Endothelial cell of umbilical vein (primary cell): Measurements from ENCODE around the gene OR52E5. TPM values are rescaled to one million over a fixed set of nuclear protein-coding genes. Genes with fewer than 3 reads are reported as not detected.
A peak's percentile ranks its signal among the peaks of the same experiment; 100 is the strongest.

Experiments used
- BruUV-seq: library from RNA; stranded (reverse); fragments of 400-500 nt; replicated peaks from 2 replicates; lab custom pipeline; 2021; lab: Mats Ljungman, UMichigan
- CTCF ChIA-PET: fragments of 300-600, 350-600 bp; sonication (Branson Sonifier 250); formaldehyde crosslinking; loops from one replicate; lab custom pipeline; 2021; ENCODE audit warnings: antibody characterized with exemption, inconsistent platforms; lab: Charles Lee
- POLR2A ChIA-PET: fragments of 300-600, 350-600 bp; sonication (Branson Sonifier 250); formaldehyde crosslinking; loops from one replicate; lab custom pipeline; 2021; ENCODE audit warnings: antibody characterized with exemption, inconsistent platforms; lab: Charles Lee
- DNase-seq: peaks from one replicate; pipeline ENCODE4 v3.0.0-alpha.2; 2011; ENCODE audit warnings: low read depth, low spot score
- FAIRE-seq: peaks from 2 replicates; lab custom pipeline; 2011; peaks lifted over from hg19 to GRCh38; lab: Jason Lieb, UNC
- H2AFZ ChIP-seq: 2 replicates; pipeline ENCODE4 v1.6.0; 2012; ENCODE audit warnings: low read depth, low read length, control low read depth, inconsistent platforms
- H3K27ac ChIP-seq: 2 replicates; pipeline ENCODE4 v1.5.1; 2011; ENCODE audit warnings: low read depth, mild to moderate bottlenecking, control low read depth, low read length, moderate library complexity; ENCODE audit not compliant: insufficient read depth
- H3K27me3 ChIP-seq, 2 experiments: 2 replicates each; pipeline versions ENCODE4 v1.6.0 to v1.6.1; 2011; ENCODE audit warnings: low read length in 2 of 2, mixed read lengths in 1 of 2; ENCODE audit not compliant: control insufficient read depth in 2 of 2, insufficient read depth in 2 of 2
- H3K36me3 ChIP-seq, 2 experiments: 2 replicates in 1 of 2; 3 replicates in 1 of 2; pipeline ENCODE4 v1.5.1; 2011; ENCODE audit warnings: low read length in 2 of 2, mild to moderate bottlenecking in 1 of 2, moderate library complexity in 1 of 2; ENCODE audit not compliant: control insufficient read depth in 2 of 2, insufficient read depth in 2 of 2; ENCODE audit errors: extremely low read depth in 1 of 2
- H3K4me1 ChIP-seq: 3 replicates; pipeline ENCODE4 v1.5.1; 2011; ENCODE audit warnings: mild to moderate bottlenecking, low read length; ENCODE audit not compliant: control insufficient read depth, insufficient read depth; ENCODE audit errors: extremely low read depth
- H3K4me2 ChIP-seq: 2 replicates; pipeline ENCODE4 v1.6.1; 2011; ENCODE audit warnings: low read length, control low read depth, mixed read lengths; ENCODE audit not compliant: insufficient read depth
- H3K4me3 ChIP-seq, 3 experiments: fragments of 200-600 bp in 1 of 3; sonication (generic), shearing (Covaris generic) in 1 of 3; replicated peaks in 1 of 3; 2 replicates each; pipeline ENCODE4 v1.5.1; 2011 to 2016; ENCODE audit warnings: control low read depth in 3 of 3, low read length in 3 of 3, mild to moderate bottlenecking in 2 of 3, inconsistent platforms in 1 of 3, low read depth in 1 of 3, moderate library complexity in 1 of 3; ENCODE audit not compliant: insufficient read depth in 1 of 3
- H3K79me2 ChIP-seq: 2 replicates; pipeline ENCODE4 v1.6.0; 2012; ENCODE audit warnings: low read length, inconsistent platforms; ENCODE audit not compliant: control insufficient read depth, insufficient read depth
- H3K9ac ChIP-seq: replicated peaks from 2 replicates; pipeline ENCODE3; 2011; ENCODE audit warnings: low read length, control low read depth; ENCODE audit not compliant: insufficient read depth; ENCODE audit errors: extremely low read depth
- H3K9me1 ChIP-seq: replicated peaks from 3 replicates; pipeline ENCODE4 v1.6.0; 2011; ENCODE audit warnings: mild to moderate bottlenecking, low read length; ENCODE audit not compliant: control insufficient read depth, insufficient read depth; ENCODE audit errors: extremely low read depth
- H3K9me3 ChIP-seq: replicated peaks from 2 replicates; pipeline ENCODE4 v1.5.1; 2012; ENCODE audit warnings: low read length, inconsistent platforms; ENCODE audit not compliant: control insufficient read depth, insufficient read depth
- H4K20me1 ChIP-seq: replicated peaks from 2 replicates; pipeline ENCODE3; 2011; ENCODE audit warnings: mild to moderate bottlenecking, low read length; ENCODE audit not compliant: control insufficient read depth, insufficient read depth; ENCODE audit errors: extremely low read depth
- EZH2 ChIP-seq: IDR thresholded peaks from 2 replicates; pipeline ENCODE4 v1.6.1; 2012; ENCODE audit warnings: borderline replicate concordance, low read depth, mild to moderate bottlenecking, moderate library complexity, low read length, inconsistent platforms; ENCODE audit not compliant: severe bottlenecking
- FOS ChIP-seq: IDR thresholded peaks from 2 replicates; pipeline ENCODE4 v1.6.1; 2011; ENCODE audit warnings: mild to moderate bottlenecking, low read length, moderate library complexity, borderline replicate concordance; ENCODE audit not compliant: insufficient read depth
- GATA2 ChIP-seq: IDR thresholded peaks from 2 replicates; pipeline ENCODE4 v1.7.0; 2011; ENCODE audit warnings: low read depth, mild to moderate bottlenecking, moderate library complexity, mixed read lengths, low read length; ENCODE audit not compliant: insufficient read length, insufficient read depth
- JUN ChIP-seq: IDR thresholded peaks from 2 replicates; pipeline ENCODE4 v1.6.1; 2011; ENCODE audit warnings: borderline replicate concordance, low read depth; ENCODE audit not compliant: insufficient read length, insufficient read depth
- MYC ChIP-seq: IDR thresholded peaks from one replicate; pipeline ENCODE4 v1.6.1; 2011; ENCODE audit warnings: mild to moderate bottlenecking, low read depth, low read length
- POLR2A ChIP-seq: IDR thresholded peaks from 2 replicates; pipeline ENCODE4 v1.6.1; 2012; ENCODE audit warnings: low read depth, mild to moderate bottlenecking, control low read depth, low read length
- POLR2AphosphoS5 ChIP-seq: IDR thresholded peaks from 2 replicates; pipeline ENCODE4 v1.6.1; 2012; ENCODE audit warnings: low read depth, mild to moderate bottlenecking, control low read depth, low read length, moderate library complexity; ENCODE audit not compliant: insufficient read depth
- dilution Hi-C: fragments of 300-500 bp; cut with MboI; formaldehyde crosslinking; loops from one replicate; pipeline ENCODE4 v1.15.0; 2019; ENCODE audit warnings: low sequenced_read_pairs; ENCODE audit not compliant: extremely low pct_ligation_motif_present
- intact Hi-C: fragments of 100-400 bp; cut with micrococcal nuclease; formaldehyde crosslinking; loops from one replicate; pipeline ENCODE4 v1.10.0; 2022
- polyA plus RNA-seq, 4 experiments: library from polyadenylated mRNA; depleted of rRNA in 3 of 4; stranded (reverse) in 3 of 4; unstranded in 1 of 4; fragments of >200 nt; gene quantifications; 2 replicates each; pipeline versions ENCODE4 v1.2.1 to v1.2.3, GENCODE V29; 2011 to 2012; ENCODE audit warnings: missing spikeins in 1 of 4
- total RNA-seq: library from RNA; stranded (reverse); gene quantifications from 2 replicates; pipeline ENCODE4 v1.2.3, GENCODE V29; 2021
- TF ChIP-seq, protein P1 (sequence below), 2 donors: IDR thresholded peaks; 1 replicate in 1 of 2; 2 replicates in 1 of 2; pipeline ENCODE4 v1.5.1; 2011; ENCODE audit warnings: low read length in 2 of 2, mild to moderate bottlenecking in 2 of 2, moderate library complexity in 2 of 2, control low read depth in 1 of 2, inconsistent platforms in 1 of 2, low read depth in 1 of 2; ENCODE audit not compliant: insufficient read depth in 1 of 2; ENCODE audit errors: extremely low read depth in 1 of 2

Gene OR52E5
- total and polyA plus RNA-seq, 2 donors (not counting 3 experiments of a cell fraction or from before 2014, with no cell fraction given): not detected

DNA sequence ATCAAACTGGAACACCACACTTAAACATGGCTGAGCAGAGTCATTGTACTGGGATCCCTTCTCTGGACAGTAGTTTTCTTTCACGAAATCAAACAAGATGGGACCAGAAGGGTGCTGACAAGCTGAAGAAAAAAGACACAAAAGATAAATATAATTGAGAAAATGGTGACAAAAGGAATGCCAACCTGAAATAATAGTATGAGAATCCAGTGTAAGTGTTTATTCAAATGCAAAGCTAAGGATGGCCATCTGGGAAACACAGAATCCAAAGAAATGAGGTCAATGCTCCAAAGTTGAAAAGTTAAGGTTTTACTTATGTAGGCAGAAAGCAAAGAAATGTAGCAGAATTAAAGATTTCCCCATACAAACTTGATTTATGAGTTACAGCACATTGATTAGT lies 5.3 kb upstream of the OR52E5 start:
- CTCF ChIA-PET: interaction anchor here (1.0 kb wide), 1 partner anchor 475 kb away, joined by 3 read pairs; no protein-coding TSS in a partner anchor

GRCh38 chr11:5891216-5891800 lies 1.7 kb upstream of the OR52E5 start:
- POLR2A ChIA-PET: no interaction called here
- Histone ChIP-seq H2AFZ (no peak overlapping the region), H3K27ac (no peak overlapping the region), H3K79me2 (no peaks in the 10 kb centered on the region), H3K9me3 (no peaks in the 10 kb centered on the region), H3K27me3 (no peaks in the 10 kb centered on the region), H3K4me2 (no peak overlapping the region), H3K9ac (no peak overlapping the region), H3K9me1 (no peaks in the 10 kb centered on the region), H3K36me3 (no peaks in the 10 kb centered on the region), H3K4me1 (no peaks in the 10 kb centered on the region), H4K20me1 (no peaks in the 10 kb centered on the region), H3K4me3 (no peak overlapping the region)
- TF ChIP-seq, protein P1, sequence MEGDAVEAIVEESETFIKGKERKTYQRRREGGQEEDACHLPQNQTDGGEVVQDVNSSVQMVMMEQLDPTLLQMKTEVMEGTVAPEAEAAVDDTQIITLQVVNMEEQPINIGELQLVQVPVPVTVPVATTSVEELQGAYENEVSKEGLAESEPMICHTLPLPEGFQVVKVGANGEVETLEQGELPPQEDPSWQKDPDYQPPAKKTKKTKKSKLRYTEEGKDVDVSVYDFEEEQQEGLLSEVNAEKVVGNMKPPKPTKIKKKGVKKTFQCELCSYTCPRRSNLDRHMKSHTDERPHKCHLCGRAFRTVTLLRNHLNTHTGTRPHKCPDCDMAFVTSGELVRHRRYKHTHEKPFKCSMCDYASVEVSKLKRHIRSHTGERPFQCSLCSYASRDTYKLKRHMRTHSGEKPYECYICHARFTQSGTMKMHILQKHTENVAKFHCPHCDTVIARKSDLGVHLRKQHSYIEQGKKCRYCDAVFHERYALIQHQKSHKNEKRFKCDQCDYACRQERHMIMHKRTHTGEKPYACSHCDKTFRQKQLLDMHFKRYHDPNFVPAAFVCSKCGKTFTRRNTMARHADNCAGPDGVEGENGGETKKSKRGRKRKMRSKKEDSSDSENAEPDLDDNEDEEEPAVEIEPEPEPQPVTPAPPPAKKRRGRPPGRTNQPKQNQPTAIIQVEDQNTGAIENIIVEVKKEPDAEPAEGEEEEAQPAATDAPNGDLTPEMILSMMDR (IDR thresholded peaks at IDR 0.05; ENCODE audit: extremely low read depth in 1 of 2, insufficient read depth in 1 of 2, low read depth in 1 of 2, low read length in 2 of 2): peak in 1 of 2 donors; percentile 13
- TF ChIP-seq POLR2A (no peak), FOS (no peak), POLR2AphosphoS5 (no peak), EZH2 (no peak), JUN (no peak), MYC (no peak)
- dilution Hi-C loops (no loop called here), intact Hi-C loops (loop anchor here (1.0 to 5.0 kb wide), 2 partner anchors 415 to 769 kb away; no protein-coding TSS in a partner anchor)
- BruUV-seq: no TSS peak
- CTCF ChIA-PET: interaction anchor here (0.6 to 1.4 kb wide), 39 partner anchors 9 to 1299 kb away, joined by 3 to 29 read pairs (median 4); partner anchors contain the start of genes OR51D1, OR52E4 and TRIM5
- DNase-seq: peak; percentile 32
- FAIRE-seq: peak; percentile 76

More for the DNA sequence above, 5.3 kb upstream of the OR52E5 start:
- intact Hi-C loops: no loop called here
- FAIRE-seq (no peak), DNase-seq (no peak)
- H3K9me3 ChIP-seq: no peaks in the 10 kb centered on the region
- no TSS peak for BruUV-seq
- POLR2A ChIA-PET: no interaction called here
- H3K27me3 ChIP-seq: no peaks in the 10 kb centered on the region
- H2AFZ ChIP-seq: no peak overlapping the region
- H3K36me3 ChIP-seq: no peaks in the 10 kb centered on the region
- no peaks in the 10 kb centered on the region for H3K79me2 ChIP-seq
- dilution Hi-C loops: no loop called here
- no peaks in the 10 kb centered on the region for H4K20me1 ChIP-seq
- no peak overlapping the region for H3K27ac ChIP-seq
- no peak overlapping the region for H3K4me3 ChIP-seq
- no peaks in the 10 kb centered on the region for H3K9me1 ChIP-seq
- no peak overlapping the region for H3K9ac ChIP-seq
- TF ChIP-seq POLR2AphosphoS5 (no peak), EZH2 (no peak), GATA2 (no peak), MYC (no peak)
- no peaks in the 10 kb centered on the region for H3K4me1 ChIP-seq
- no peak overlapping the region for H3K4me2 ChIP-seq
